H9 (cell line): Measurements from ENCODE around the gene ASTN2. TPM values are rescaled to one million over a fixed set of nuclear protein-coding genes. Genes with fewer than 3 reads are reported as not detected.

Experiments
- DNase-seq: peaks from one replicate; pipeline ENCODE4 v3.0.0-alpha.2; 2017
- H2AFZ ChIP-seq: one replicate; pipeline ENCODE4 v1.6.1; 2013; ENCODE audit warnings: mild to moderate bottlenecking, low read length, control low read depth, moderate library complexity
- H2AK5ac ChIP-seq: 2 replicates; pipeline ENCODE4 v1.6.1; 2013; ENCODE audit warnings: low read length, control low read depth, mixed read lengths; ENCODE audit not compliant: insufficient read length
- H2BK120ac ChIP-seq: one replicate; pipeline ENCODE4 v1.6.1; 2013; ENCODE audit warnings: low read depth, mild to moderate bottlenecking, low read length, control low read depth, inconsistent platforms; ENCODE audit not compliant: poor library complexity, severe bottlenecking
- H2BK12ac ChIP-seq: 2 replicates; pipeline ENCODE4 v1.6.1; 2013; ENCODE audit warnings: low read length, control low read depth, mixed read lengths, low read depth; ENCODE audit not compliant: insufficient read length
- H2BK15ac ChIP-seq: 2 replicates; pipeline ENCODE4 v1.6.1; 2013; ENCODE audit warnings: low read depth, low read length, control low read depth
- H2BK20ac ChIP-seq: one replicate; pipeline ENCODE4 v1.6.1; 2013; ENCODE audit warnings: low read depth, mild to moderate bottlenecking, low read length, control low read depth, inconsistent platforms; ENCODE audit not compliant: poor library complexity, severe bottlenecking
- H2BK5ac ChIP-seq: 2 replicates; pipeline ENCODE4 v1.6.1; 2013; ENCODE audit warnings: low read length, control low read depth, mixed read lengths; ENCODE audit not compliant: insufficient read length
- H3K14ac ChIP-seq: 2 replicates; pipeline ENCODE4 v1.6.1; 2013; ENCODE audit warnings: low read length, control low read depth; ENCODE audit not compliant: insufficient read depth
- H3K18ac ChIP-seq: 2 replicates; pipeline ENCODE4 v1.6.1; 2013; ENCODE audit warnings: low read depth, mild to moderate bottlenecking, mixed read lengths, low read length, control low read depth; ENCODE audit not compliant: insufficient read length
- H3K23ac ChIP-seq: 2 replicates; pipeline ENCODE4 v1.6.1; 2013; ENCODE audit warnings: low read length, control low read depth, mixed read lengths, low read depth; ENCODE audit not compliant: insufficient read length
- H3K23me2 ChIP-seq: 2 replicates; pipeline ENCODE4 v1.6.1; 2013; ENCODE audit warnings: low read depth, mild to moderate bottlenecking, mixed read lengths, low read length, control low read depth; ENCODE audit not compliant: insufficient read length, poor library complexity, severe bottlenecking
- H3K27ac ChIP-seq: 2 replicates; pipeline ENCODE4 v1.5.1; 2013; ENCODE audit warnings: low read length, control low read depth, mixed read lengths, low read depth; ENCODE audit not compliant: insufficient read length
- H3K27me3 ChIP-seq: 2 replicates; pipeline ENCODE4 v1.6.1; 2013; ENCODE audit warnings: low read length, control low read depth, inconsistent platforms; ENCODE audit not compliant: insufficient read depth
- H3K4ac ChIP-seq: 2 replicates; pipeline ENCODE4 v1.6.1; 2013; ENCODE audit warnings: low read depth, mild to moderate bottlenecking, control low read depth, inconsistent platforms, low read length, moderate library complexity
- H3K4me1 ChIP-seq: 2 replicates; pipeline ENCODE4 v1.6.1; 2013; ENCODE audit warnings: low read length, control low read depth, inconsistent platforms; ENCODE audit not compliant: insufficient read depth
- H3K4me2 ChIP-seq: 2 replicates; pipeline ENCODE4 v1.6.1; 2013; ENCODE audit warnings: low read length, control low read depth, mixed read lengths; ENCODE audit not compliant: insufficient read length, insufficient read depth
- H3K56ac ChIP-seq: 2 replicates; pipeline ENCODE4 v1.6.1; 2013; ENCODE audit warnings: low read depth, mild to moderate bottlenecking, mixed read lengths, low read length, control low read depth; ENCODE audit not compliant: insufficient read length
- H3K79me1 ChIP-seq: 2 replicates; pipeline ENCODE4 v1.6.1; 2013; ENCODE audit warnings: low read depth, mild to moderate bottlenecking, moderate library complexity, low read length, control low read depth, inconsistent platforms; ENCODE audit not compliant: insufficient read depth, poor library complexity, severe bottlenecking
- H3K79me2 ChIP-seq: 2 replicates; pipeline ENCODE4 v1.6.1; 2013; ENCODE audit warnings: low read length, control low read depth, inconsistent platforms; ENCODE audit not compliant: insufficient read depth
- H3K9ac ChIP-seq: 2 replicates; pipeline ENCODE4 v1.6.1; 2013; ENCODE audit warnings: low read length, control low read depth, mixed read lengths; ENCODE audit not compliant: insufficient read length; ENCODE audit errors: extremely low read depth
- H3K9me3 ChIP-seq: one replicate; pipeline ENCODE4 v1.6.1; 2013; ENCODE audit warnings: low read depth, low read length, inconsistent platforms; ENCODE audit not compliant: control insufficient read depth
- H3T11ph ChIP-seq: one replicate; pipeline ENCODE4 v1.6.1; 2013; ENCODE audit warnings: mild to moderate bottlenecking, low read length, control low read depth, inconsistent platforms
- H4K20me1 ChIP-seq: one replicate; pipeline ENCODE4 v1.6.1; 2013; ENCODE audit not compliant: control insufficient read depth, insufficient read length, insufficient read depth
- H4K5ac ChIP-seq: 2 replicates; pipeline ENCODE4 v1.6.1; 2013; ENCODE audit warnings: low read depth, mild to moderate bottlenecking, mixed read lengths, low read length, control low read depth; ENCODE audit not compliant: insufficient read length
- H4K8ac ChIP-seq: replicated peaks from 2 replicates; pipeline ENCODE4 v1.6.1; 2013; ENCODE audit warnings: low read length, control low read depth, mixed read lengths, low read depth; ENCODE audit not compliant: insufficient read length
- H4K91ac ChIP-seq: 2 replicates; pipeline ENCODE4 v1.6.1; 2013; ENCODE audit warnings: low read depth, mild to moderate bottlenecking, moderate library complexity, mixed read lengths, low read length, control low read depth; ENCODE audit not compliant: insufficient read length
- H3K27ac Mint-ChIP-seq, 3 experiments: 2 replicates in 2 of 3; 3 replicates in 1 of 3; pipeline ENCODE4 v1.8.0; 2020 to 2021; ENCODE audit warnings: mixed read lengths in 3 of 3, mild to moderate bottlenecking in 1 of 3, moderate library complexity in 1 of 3
- H3K27me3 Mint-ChIP-seq: 2 replicates; pipeline ENCODE4 v1.8.0; 2021; ENCODE audit warnings: low read depth, mild to moderate bottlenecking, moderate library complexity, mixed read lengths
- H3K36me3 Mint-ChIP-seq, 3 experiments: 2 replicates in 2 of 3; 3 replicates in 1 of 3; pipeline ENCODE4 v1.8.0; 2020 to 2021; ENCODE audit warnings: low read depth in 3 of 3, mixed read lengths in 3 of 3; ENCODE audit not compliant: insufficient read depth in 1 of 3
- H3K4me1 Mint-ChIP-seq, 2 experiments: 2 replicates each; pipeline ENCODE4 v1.8.0; 2020; ENCODE audit warnings: mixed read lengths in 2 of 2
- H3K4me3 Mint-ChIP-seq, 2 experiments: 2 replicates in 1 of 2; 3 replicates in 1 of 2; pipeline ENCODE4 v1.8.0; 2020 to 2021; ENCODE audit warnings: mild to moderate bottlenecking in 2 of 2, mixed read lengths in 2 of 2, moderate library complexity in 1 of 2
- H3K9me3 Mint-ChIP-seq, 2 experiments: 2 replicates in 1 of 2; 3 replicates in 1 of 2; pipeline ENCODE4 v1.8.0; 2020; ENCODE audit warnings: mild to moderate bottlenecking in 2 of 2, mixed read lengths in 2 of 2, moderate library complexity in 1 of 2
- CTCF ChIP-seq: fragments of 200-600 bp; sonication (generic); conservative IDR thresholded peaks from 3 replicates; pipeline ENCODE4 v1.8.0; 2021; ENCODE audit warnings: antibody characterized with exemption, mild to moderate bottlenecking
- WGBS: extraction: QIAGEN DNeasy Blood & Tissue Kit; methylation state at CpG from one replicate; pipeline ENCODE4 v1.1.7; 2013; ENCODE audit warnings: missing lambda C conversion rate, low lambda C conversion rate, mixed read lengths; ENCODE audit not compliant: insufficient read length; ENCODE audit errors: extremely low coverage; 5-methylcytosine and 5-hydroxymethylcytosine counted together
- total RNA-seq: library from RNA; stranded (reverse); gene quantifications from 2 replicates; pipeline ENCODE4 v1.2.1, GENCODE V29; 2021

The ASTN2 gene
- total RNA-seq, 1 experiment from 2014 or later = 9.7 TPM

GRCh38 chr9:116939614-116940013, 475.2 kb downstream of the ASTN2 start:
- peaks cover 0 to 4% of the 10 kb centered on the region in 2 experiments; a peak in 1 of 4 replicates for H3K4me1 Mint-ChIP-seq
- H3K4me3 Mint-ChIP-seq = no peak overlapping the region
- Histone ChIP-seq H3T11ph (no peak overlapping the region), H3K23ac (no peak overlapping the region), H3K14ac (no peak overlapping the region), H2BK5ac (no peak overlapping the region), H2BK12ac (no peak overlapping the region), H3K18ac (no peak overlapping the region), H3K9me3 (no peaks in the 10 kb centered on the region), H4K8ac (no peak overlapping the region), H4K5ac (no peak overlapping the region), H3K9ac (no peak overlapping the region), H3K27me3 (no peaks in the 10 kb centered on the region), H2BK120ac (no peak overlapping the region), H3K4me1 (no peaks in the 10 kb centered on the region; the same call in 1 of the 2 replicates), H3K4me2 (no peak overlapping the region), H2BK15ac (no peak overlapping the region), H2AK5ac (no peak overlapping the region), H3K56ac (no peak overlapping the region), H4K91ac (no peak overlapping the region), H3K23me2 (no peaks in the 10 kb centered on the region), H2AFZ (no peak overlapping the region), H3K4ac (no peak overlapping the region), H3K79me2 (no peaks in the 10 kb centered on the region), H3K79me1 (no peaks in the 10 kb centered on the region), H4K20me1 (no peaks in the 10 kb centered on the region), H2BK20ac (no peak overlapping the region), H3K27ac (no peak overlapping the region)
- peaks cover 0 to 3% (median 0%) of the 10 kb centered on the region in 3 experiments; a peak in 3 of 7 replicates for H3K36me3 Mint-ChIP-seq
- TF ChIP-seq CTCF = no peak
- DNase-seq = no peak
- H3K27me3 Mint-ChIP-seq = no peaks in the 10 kb centered on the region
- H3K9me3 Mint-ChIP-seq = no peaks in the 10 kb centered on the region; a peak in 1 of 5 replicates
- WGBS = no CpG with 5 or more reads among the region's 3 CpGs
- no peak overlapping the region for H3K27ac Mint-ChIP-seq
